Endothelial cell of umbilical vein (primary cell): Measurements from ENCODE around the gene MINDY4.

Experiments
- CTCF ChIP-seq, 2 donors: IDR thresholded peaks; 1 replicate in 1 of 2; 2 replicates in 1 of 2; pipeline ENCODE4 v1.5.1; 2011; ENCODE audit warnings: low read length in 2 of 2, mild to moderate bottlenecking in 2 of 2, moderate library complexity in 2 of 2, control low read depth in 1 of 2, inconsistent platforms in 1 of 2, low read depth in 1 of 2; ENCODE audit not compliant: insufficient read depth in 1 of 2; ENCODE audit errors: extremely low read depth in 1 of 2
- POLR2A ChIP-seq: IDR thresholded peaks from 2 replicates; pipeline ENCODE4 v1.6.1; 2012; ENCODE audit warnings: low read depth, mild to moderate bottlenecking, control low read depth, low read length

- TF ChIP-seq CTCF (IDR thresholded peaks at IDR 0.05; ENCODE audit: extremely low read depth in 1 of 2, insufficient read depth in 1 of 2, low read depth in 1 of 2, low read length in 2 of 2) = no peak
- no peak for TF ChIP-seq POLR2A
These were observed 28.2 kb downstream of the MINDY4 start for GRCh38 chr7:30799206-30799975.
